ENCODE results near the gene ASTL.

Gene ASTL

GRCh38 chr2:96120091-96120720, 18.1 kb downstream of the ASTL start:
- TF ChIP-seq CTCF (IDR thresholded peaks at IDR 0.05; ENCODE audit: control insufficient read depth, extremely low read depth, insufficient read depth): no peak
- DNase-seq (ENCODE audit: low read depth): no peak
- H3K4me3 ChIP-seq (ENCODE audit: low read depth, low read length): no peak overlapping the region

GRCh38 chr2:96119389-96119751, 18.9 kb downstream of the ASTL start:
- H3K4me3 ChIP-seq (ENCODE audit: low read depth, low read length): no peak overlapping the region
- TF ChIP-seq CTCF (IDR thresholded peaks at IDR 0.05; ENCODE audit: control insufficient read depth, extremely low read depth, insufficient read depth): no peak
- DNase-seq (ENCODE audit: low read depth): no peak

GRCh38 chr2:96118698-96119388, 19.5 kb downstream of the ASTL start:
- no peak for DNase-seq (ENCODE audit: low read depth)
- no peak for TF ChIP-seq CTCF (IDR thresholded peaks at IDR 0.05; ENCODE audit: control insufficient read depth, extremely low read depth, insufficient read depth)

GRCh38 chr2:96117701-96118588, 20.4 kb downstream of the ASTL start:
- no peak overlapping the region for H3K4me3 ChIP-seq (ENCODE audit: low read depth, low read length)
- DNase-seq (ENCODE audit: low read depth): no peak
- TF ChIP-seq CTCF (IDR thresholded peaks at IDR 0.05; ENCODE audit: control insufficient read depth, extremely low read depth, insufficient read depth): no peak

More at GRCh38 chr2:96118698-96119388, 19.5 kb downstream of the ASTL start:
- no peak overlapping the region for H3K4me3 ChIP-seq (ENCODE audit: low read depth, low read length)

- no peak for DNase-seq (ENCODE audit: low read depth)
- peak; percentile 82 for TF ChIP-seq CTCF (IDR thresholded peaks at IDR 0.05; ENCODE audit: control insufficient read depth, extremely low read depth, insufficient read depth)
- H3K4me3 ChIP-seq (ENCODE audit: low read depth, low read length): peak overlapping the region; percentile 37
Measured at GRCh38 chr2:96116879-96117533, 21.3 kb downstream of the ASTL start.

GRCh38 chr2:96116424-96116878, 21.9 kb downstream of the ASTL start, which contains the start of gene ADRA2B:
ADRA2B (minus strand) TSS chr2:96116571; CDS start chr2:96116149, 422 bp downstream.
- no peak for DNase-seq (ENCODE audit: low read depth)
- H3K4me3 ChIP-seq (ENCODE audit: low read depth, low read length): peak within 1 kb of the TSS; percentile 37
- no peak for TF ChIP-seq CTCF (IDR thresholded peaks at IDR 0.05; ENCODE audit: control insufficient read depth, extremely low read depth, insufficient read depth)

Measured in LNCaP clone FGC (cell line).